Gastroesophageal sphincter (tissue), 4 donors: ENCODE results near the gene OTOS. TPM values are rescaled to one million over a fixed set of nuclear protein-coding genes. Genes with fewer than 3 reads are reported as not detected.

ENCODE experiments used
- ATAC-seq: fragments of 150-250 bp; one replicate; pipeline ENCODE4 v1.9.1; 2016; ENCODE audit warnings: mild to moderate bottlenecking, moderate library complexity
- H3K27ac ChIP-seq, 4 donors: fragments of 200-600 bp; sonication (generic) in 3 of 4; 1 replicate in 3 of 4; 2 replicates in 1 of 4; pipeline ENCODE4 v1.5.1; 2016 to 2019
- H3K27me3 ChIP-seq: fragments of 200-600 bp; sonication (generic); one replicate; pipeline ENCODE4 v1.5.1; 2019
- H3K36me3 ChIP-seq, 2 donors: fragments of 200-600 bp; sonication (generic); one replicate each; pipeline ENCODE4 v1.5.1; 2019; ENCODE audit warnings: control low read depth in 1 of 2
- H3K4me1 ChIP-seq, 3 donors: fragments of 200-600 bp; sonication (generic); 1 replicate in 2 of 3; 2 replicates in 1 of 3; pipeline ENCODE4 v1.5.1; 2016 to 2019; ENCODE audit warnings: control low read depth in 2 of 3
- H3K4me3 ChIP-seq, 2 donors: fragments of 200-600 bp; sonication (generic); one replicate each; pipeline ENCODE4 v1.5.1; 2019; ENCODE audit warnings: mild to moderate bottlenecking in 1 of 2, moderate library complexity in 1 of 2
- H3K9me3 ChIP-seq, 3 donors: fragments of 200-600 bp; sonication (generic); one replicate each; pipeline ENCODE4 v1.5.1; 2017 to 2019; ENCODE audit warnings: control low read depth in 2 of 3
- CTCF ChIP-seq, 4 experiments: fragments of 200-600 bp in 2 of 4; fragments of 450-650 bp in 2 of 4; sonication (generic) in 1 of 4; IDR thresholded peaks; one replicate each; pipeline ENCODE4 v1.5.1; 2017 to 2019; ENCODE audit warnings: antibody characterized with exemption in 4 of 4, mild to moderate bottlenecking in 2 of 4, moderate library complexity in 2 of 4
- EP300 ChIP-seq: sonication (generic); formaldehyde crosslinking; IDR thresholded peaks from one replicate; pipeline ENCODE4 v1.6.1; 2017; ENCODE audit warnings: antibody characterized with exemption, mild to moderate bottlenecking
- POLR2A ChIP-seq, 2 donors: fragments of 450-650 bp; IDR thresholded peaks; one replicate each; pipeline ENCODE4 v1.6.1; 2017; ENCODE audit warnings: antibody characterized with exemption in 2 of 2, mild to moderate bottlenecking in 2 of 2, moderate library complexity in 1 of 2
- POLR2AphosphoS5 ChIP-seq: sonication (generic); formaldehyde crosslinking; IDR thresholded peaks from one replicate; pipeline ENCODE4 v1.6.1; 2017; ENCODE audit warnings: antibody characterized with exemption
- WGBS, 2 donors: methylation state at CpG; one replicate each; pipeline ENCODE4 v1.1.5; 2018; ENCODE audit warnings: low coverage in 1 of 2; 5-methylcytosine and 5-hydroxymethylcytosine counted together
- total RNA-seq, 4 donors: library from RNA; depleted of rRNA; stranded (reverse); fragments of >200 nt; gene quantifications; one replicate each; pipeline ENCODE4 v1.1.0, GENCODE V29; 2016

OTOS gene
- total RNA-seq, 4 donors from 2014 or later = not detected

DNA sequence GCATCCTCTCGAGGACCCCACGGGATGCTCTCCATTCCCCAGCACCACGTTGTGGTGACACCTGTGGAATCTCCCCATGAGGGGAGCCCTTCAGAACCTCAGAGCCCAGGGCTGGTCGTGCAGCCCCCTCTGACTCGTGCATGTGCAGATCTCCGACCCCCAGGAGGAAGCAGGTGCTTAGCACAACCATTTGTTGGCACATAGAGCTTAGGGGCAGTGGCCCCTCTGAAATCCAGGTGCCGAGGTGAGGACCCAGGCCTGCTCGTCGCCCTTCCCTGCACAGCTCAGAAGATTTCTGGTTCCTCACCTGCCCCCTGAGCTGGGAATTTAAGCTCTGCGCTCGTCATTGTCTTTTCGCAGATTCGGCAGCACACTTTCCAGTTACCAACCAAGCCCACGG is 1.3 kb upstream of the OTOS start:
- no peak overlapping the region for H3K27ac ChIP-seq
- H3K27me3 ChIP-seq = peaks cover 43% of the 10 kb centered on the region
- peaks cover 0 to 13% (median 0%) of the 10 kb centered on the region in 3 donors for H3K4me1 ChIP-seq
- 88 to 95% methylated on average over 5 to 7 of the region's 14 CpGs for WGBS, 2 donors
- no peak for ATAC-seq
- TF ChIP-seq CTCF (IDR thresholded peaks at IDR 0.05) (no peak), POLR2AphosphoS5 (no peak), POLR2A (IDR thresholded peaks at IDR 0.05) (no peak), EP300 (no peak)
- no peaks in the 10 kb centered on the region for H3K36me3 ChIP-seq
- H3K4me3 ChIP-seq = no peak overlapping the region
- no peaks in the 10 kb centered on the region for H3K9me3 ChIP-seq

- no peak for ATAC-seq
- H3K27me3 ChIP-seq = peaks cover 35% of the 10 kb centered on the region
- H3K27ac ChIP-seq = no peak overlapping the region
- peaks cover 0 to 18% (median 0%) of the 10 kb centered on the region in 3 donors for H3K4me1 ChIP-seq
- H3K36me3 ChIP-seq = no peaks in the 10 kb centered on the region
- no peak overlapping the region for H3K4me3 ChIP-seq
- no CpG with 5 or more reads among the region's 11 CpGs for WGBS, 2 donors
- no peak for TF ChIP-seq POLR2AphosphoS5
- TF ChIP-seq CTCF (IDR thresholded peaks at IDR 0.05) = no peak
- TF ChIP-seq POLR2A (IDR thresholded peaks at IDR 0.05) = no peak
- no peak for TF ChIP-seq EP300
- H3K9me3 ChIP-seq = no peaks in the 10 kb centered on the region
Observed at GRCh38 chr2:240140920-240141319, 462 bp upstream of the OTOS start.

- H3K27ac ChIP-seq = no peak overlapping the region
- no peaks in the 10 kb centered on the region for H3K9me3 ChIP-seq
- ATAC-seq = no peak
- 60% methylated on average over 1 of the region's 14 CpGs; no CpG with 5 or more reads in 1 of the 2 donors for WGBS, 2 donors
- H3K36me3 ChIP-seq = no peaks in the 10 kb centered on the region
- TF ChIP-seq CTCF (IDR thresholded peaks at IDR 0.05) (no peak), POLR2AphosphoS5 (no peak), POLR2A (IDR thresholded peaks at IDR 0.05) (no peak), EP300 (no peak)
- peaks cover 2 to 26% (median 6%) of the 10 kb centered on the region in 3 donors for H3K4me1 ChIP-seq
- H3K27me3 ChIP-seq = peaks cover 26% of the 10 kb centered on the region
- H3K4me3 ChIP-seq = no peak overlapping the region
Observed at GRCh38 chr2:240139666-240140393, 628 bp downstream of the OTOS start.

DNA sequence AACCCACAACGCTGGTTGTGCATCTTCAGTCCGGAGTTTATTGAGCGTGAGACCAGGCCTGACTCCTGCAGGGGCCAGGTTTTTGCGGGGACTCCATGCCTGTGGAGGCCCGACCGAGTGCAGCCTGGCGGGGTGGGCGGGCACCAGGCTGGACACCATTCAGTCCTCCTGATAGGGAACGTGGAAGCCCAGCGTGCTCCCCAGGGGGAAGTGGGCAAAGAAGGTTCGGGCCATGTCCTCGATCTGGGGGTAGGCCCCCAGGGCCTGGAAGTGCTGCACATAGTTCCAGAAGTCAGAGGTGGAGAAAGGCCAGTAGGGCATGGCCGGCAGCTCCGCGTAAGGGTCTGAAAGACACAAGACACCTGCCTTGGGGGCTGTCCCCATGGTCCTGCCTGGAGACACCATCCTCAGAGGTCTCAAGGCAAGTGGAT is 1.4 kb downstream of the OTOS start:
- no peaks in the 10 kb centered on the region for H3K36me3 ChIP-seq
- peaks cover 2 to 33% (median 9%) of the 10 kb centered on the region in 3 donors for H3K4me1 ChIP-seq
- ATAC-seq = no peak
- H3K27ac ChIP-seq = no peak overlapping the region
- TF ChIP-seq CTCF (IDR thresholded peaks at IDR 0.05) = no peak
- TF ChIP-seq POLR2A (IDR thresholded peaks at IDR 0.05) = no peak
- no peak for TF ChIP-seq POLR2AphosphoS5
- no peak for TF ChIP-seq EP300
- 80% methylated on average over 6 of the region's 15 CpGs; no CpG with 5 or more reads in 1 of the 2 donors for WGBS, 2 donors
- H3K27me3 ChIP-seq = peaks cover 19% of the 10 kb centered on the region
- H3K9me3 ChIP-seq = no peaks in the 10 kb centered on the region
- H3K4me3 ChIP-seq = no peak overlapping the region
